ENCODE data around the gene UBE2M.

Gene UBE2M

GRCh38 chr19:58563823-58564222 is 5.4 kb upstream of the UBE2M start:
- Histone ChIP-seq H3K9ac (ENCODE audit: low read length) (no peak overlapping the region), H4K20me1 (ENCODE audit: insufficient read depth, low read length) (no peaks in the 10 kb centered on the region), H3K27ac (ENCODE audit: low read length) (no peak overlapping the region), H3K9me3 (ENCODE audit: insufficient read depth, low read length) (no peaks in the 10 kb centered on the region), H3K4me3 (ENCODE audit: low read length) (no peak overlapping the region), H3K36me3 (replicated peaks; ENCODE audit: low read depth, low read length) (peaks cover 25% of the 10 kb centered on the region), H3K27me3 (ENCODE audit: low read depth, low read length) (no peaks in the 10 kb centered on the region), H2AFZ (ENCODE audit: low read depth, low read length) (no peak overlapping the region), H3K4me1 (ENCODE audit: low read length) (peaks cover 13% of the 10 kb centered on the region), H3K79me2 (ENCODE audit: low read length) (peaks cover 34% of the 10 kb centered on the region), H3K4me2 (ENCODE audit: low read length) (no peak overlapping the region)
- TF ChIP-seq EZH2phosphoT487 (IDR thresholded peaks at IDR 0.05; ENCODE audit: low read depth) (no peak), CTCF (IDR thresholded peaks at IDR 0.05; ENCODE audit: low read depth, low read length) (no peak)

- no peak overlapping the region for H3K27ac ChIP-seq (ENCODE audit: low read length)
- no peak overlapping the region for H3K4me2 ChIP-seq (ENCODE audit: low read length)
- no peaks in the 10 kb centered on the region for H3K9me3 ChIP-seq (ENCODE audit: insufficient read depth, low read length)
- H3K4me1 ChIP-seq (ENCODE audit: low read length) = peaks cover 13% of the 10 kb centered on the region
- peaks cover 35% of the 10 kb centered on the region for H3K79me2 ChIP-seq (ENCODE audit: low read length)
- no peak for TF ChIP-seq EZH2phosphoT487 (IDR thresholded peaks at IDR 0.05; ENCODE audit: low read depth)
- no peak for TF ChIP-seq CTCF (IDR thresholded peaks at IDR 0.05; ENCODE audit: low read depth, low read length)
- no peak overlapping the region for H3K9ac ChIP-seq (ENCODE audit: low read length)
- H4K20me1 ChIP-seq (ENCODE audit: insufficient read depth, low read length) = no peaks in the 10 kb centered on the region
- H3K36me3 ChIP-seq (replicated peaks; ENCODE audit: low read depth, low read length) = peaks cover 25% of the 10 kb centered on the region
- H3K27me3 ChIP-seq (ENCODE audit: low read depth, low read length) = no peaks in the 10 kb centered on the region
- no peak overlapping the region for H3K4me3 ChIP-seq (ENCODE audit: low read length)
- no peak overlapping the region for H2AFZ ChIP-seq (ENCODE audit: low read depth, low read length)
Observed at GRCh38 chr19:58563034-58563573, 4.7 kb upstream of the UBE2M start.

GRCh38 chr19:58562122-58563033 is 4.0 kb upstream of the UBE2M start:
- no peak for TF ChIP-seq EZH2phosphoT487 (IDR thresholded peaks at IDR 0.05; ENCODE audit: low read depth)
- no peak for TF ChIP-seq CTCF (IDR thresholded peaks at IDR 0.05; ENCODE audit: low read depth, low read length)
- Histone ChIP-seq H4K20me1 (ENCODE audit: insufficient read depth, low read length) (no peaks in the 10 kb centered on the region), H3K27me3 (ENCODE audit: low read depth, low read length) (no peaks in the 10 kb centered on the region), H3K79me2 (ENCODE audit: low read length) (peaks cover 42% of the 10 kb centered on the region), H3K9ac (ENCODE audit: low read length) (no peak overlapping the region), H3K4me1 (ENCODE audit: low read length) (peaks cover 13% of the 10 kb centered on the region), H3K4me2 (ENCODE audit: low read length) (no peak overlapping the region), H3K27ac (ENCODE audit: low read length) (no peak overlapping the region), H3K4me3 (ENCODE audit: low read length) (no peak overlapping the region), H3K36me3 (replicated peaks; ENCODE audit: low read depth, low read length) (peaks cover 22% of the 10 kb centered on the region), H2AFZ (ENCODE audit: low read depth, low read length) (no peak overlapping the region), H3K9me3 (ENCODE audit: insufficient read depth, low read length) (no peaks in the 10 kb centered on the region)

- Histone ChIP-seq H3K79me2 (ENCODE audit: low read length) (peaks cover 51% of the 10 kb centered on the region), H3K27me3 (ENCODE audit: low read depth, low read length) (no peaks in the 10 kb centered on the region), H3K9ac (ENCODE audit: low read length) (no peak overlapping the region), H3K27ac (ENCODE audit: low read length) (no peak overlapping the region), H3K4me2 (ENCODE audit: low read length) (no peak overlapping the region), H3K36me3 (replicated peaks; ENCODE audit: low read depth, low read length) (peaks cover 18% of the 10 kb centered on the region), H3K9me3 (ENCODE audit: insufficient read depth, low read length) (no peaks in the 10 kb centered on the region), H4K20me1 (ENCODE audit: insufficient read depth, low read length) (no peaks in the 10 kb centered on the region), H3K4me1 (ENCODE audit: low read length) (peaks cover 20% of the 10 kb centered on the region), H2AFZ (ENCODE audit: low read depth, low read length) (no peak overlapping the region), H3K4me3 (ENCODE audit: low read length) (no peak overlapping the region)
- TF ChIP-seq CTCF (IDR thresholded peaks at IDR 0.05; ENCODE audit: low read depth, low read length) (no peak), EZH2phosphoT487 (IDR thresholded peaks at IDR 0.05; ENCODE audit: low read depth) (no peak)
Observed at GRCh38 chr19:58561373-58562121, 3.1 kb upstream of the UBE2M start.
